Vagina (tissue), 2 donors: Measurements from ENCODE around the gene NPAS3. TPM values are rescaled to one million over a fixed set of nuclear protein-coding genes. Genes with fewer than 3 reads are reported as not detected.

Source experiments
- DNase-seq, 2 donors: peaks; one replicate each; pipeline ENCODE4 v3.0.0-alpha.2; 2017; ENCODE audit errors: extremely low spot score in 2 of 2
- H3K27ac ChIP-seq: fragments of 200-600 bp; sonication (generic); one replicate; pipeline ENCODE4 v1.5.1; 2019
- H3K27me3 ChIP-seq: fragments of 200-600 bp; sonication (generic); one replicate; pipeline ENCODE4 v1.5.1; 2019
- H3K36me3 ChIP-seq, 2 donors: fragments of 200-600 bp; sonication (generic); one replicate each; pipeline ENCODE4 v1.5.1; 2017 to 2019
- H3K4me1 ChIP-seq: fragments of 200-600 bp; sonication (generic); one replicate; pipeline ENCODE4 v1.5.1; 2019
- H3K4me3 ChIP-seq, 2 donors: fragments of 200-600 bp; sonication (generic); 1 replicate in 1 of 2; 2 replicates in 1 of 2; pipeline ENCODE4 v1.5.1; 2016 to 2019
- H3K9me3 ChIP-seq: fragments of 200-600 bp; sonication (generic); one replicate; pipeline ENCODE4 v1.5.1; 2019
- POLR2A ChIP-seq, 2 donors: fragments of 450-650 bp; IDR thresholded peaks; one replicate each; pipeline ENCODE4 v1.6.1; 2017; ENCODE audit warnings: antibody characterized with exemption in 2 of 2, mild to moderate bottlenecking in 2 of 2, moderate library complexity in 2 of 2
- POLR2AphosphoS5 ChIP-seq, 2 donors: sonication (generic); formaldehyde crosslinking; IDR thresholded peaks; one replicate each; pipeline ENCODE4 v1.9.0; 2017; ENCODE audit warnings: antibody characterized with exemption in 2 of 2, mild to moderate bottlenecking in 2 of 2, low read depth in 1 of 2; ENCODE audit not compliant: insufficient read depth in 1 of 2
- intact Hi-C: fragments of 100-400 bp; cut with DNase I; formaldehyde crosslinking; loops from one replicate; pipeline ENCODE4 v1.15.1; 2023
- total RNA-seq: library from RNA; depleted of rRNA; stranded (reverse); fragments of >200 nt; gene quantifications from one replicate; pipeline ENCODE4 v1.2.3, GENCODE V29; 2016
- TF ChIP-seq, protein P1 (sequence below), 3 experiments: fragments of 450-650 bp in 2 of 3; fragments of 200-600 bp in 1 of 3; sonication (generic) in 1 of 3; IDR thresholded peaks; one replicate each; pipeline ENCODE4 v1.5.1; 2017 to 2019; ENCODE audit warnings: antibody characterized with exemption in 3 of 3, mild to moderate bottlenecking in 2 of 3, moderate library complexity in 2 of 3

Gene NPAS3
- total RNA-seq, 1 donor from 2014 or later = 1.2 TPM

- Histone ChIP-seq H3K4me1 (no peaks in the 10 kb centered on the region), H3K36me3 (no peaks in the 10 kb centered on the region), H3K9me3 (no peaks in the 10 kb centered on the region), H3K27me3 (no peaks in the 10 kb centered on the region), H3K4me3 (no peak overlapping the region), H3K27ac (no peak overlapping the region)
- DNase-seq = no peak
- TF ChIP-seq POLR2A (IDR thresholded peaks at IDR 0.05) (no peak), POLR2AphosphoS5 (IDR thresholded peaks at IDR 0.05; ENCODE audit: insufficient read depth in 1 of 2, low read depth in 1 of 2) (no peak)
- TF ChIP-seq, protein P1, sequence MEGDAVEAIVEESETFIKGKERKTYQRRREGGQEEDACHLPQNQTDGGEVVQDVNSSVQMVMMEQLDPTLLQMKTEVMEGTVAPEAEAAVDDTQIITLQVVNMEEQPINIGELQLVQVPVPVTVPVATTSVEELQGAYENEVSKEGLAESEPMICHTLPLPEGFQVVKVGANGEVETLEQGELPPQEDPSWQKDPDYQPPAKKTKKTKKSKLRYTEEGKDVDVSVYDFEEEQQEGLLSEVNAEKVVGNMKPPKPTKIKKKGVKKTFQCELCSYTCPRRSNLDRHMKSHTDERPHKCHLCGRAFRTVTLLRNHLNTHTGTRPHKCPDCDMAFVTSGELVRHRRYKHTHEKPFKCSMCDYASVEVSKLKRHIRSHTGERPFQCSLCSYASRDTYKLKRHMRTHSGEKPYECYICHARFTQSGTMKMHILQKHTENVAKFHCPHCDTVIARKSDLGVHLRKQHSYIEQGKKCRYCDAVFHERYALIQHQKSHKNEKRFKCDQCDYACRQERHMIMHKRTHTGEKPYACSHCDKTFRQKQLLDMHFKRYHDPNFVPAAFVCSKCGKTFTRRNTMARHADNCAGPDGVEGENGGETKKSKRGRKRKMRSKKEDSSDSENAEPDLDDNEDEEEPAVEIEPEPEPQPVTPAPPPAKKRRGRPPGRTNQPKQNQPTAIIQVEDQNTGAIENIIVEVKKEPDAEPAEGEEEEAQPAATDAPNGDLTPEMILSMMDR (IDR thresholded peaks at IDR 0.05) = no peak
- intact Hi-C loops = no loop called here
Observed at GRCh38 chr14:33647385-33647786, 708.7 kb downstream of the NPAS3 start.

- Histone ChIP-seq H3K4me1 (no peaks in the 10 kb centered on the region), H3K27ac (no peak overlapping the region), H3K4me3 (no peak overlapping the region), H3K36me3 (no peaks in the 10 kb centered on the region), H3K9me3 (no peaks in the 10 kb centered on the region), H3K27me3 (no peaks in the 10 kb centered on the region)
- TF ChIP-seq POLR2A (IDR thresholded peaks at IDR 0.05) (no peak), POLR2AphosphoS5 (IDR thresholded peaks at IDR 0.05; ENCODE audit: insufficient read depth in 1 of 2, low read depth in 1 of 2) (no peak)
- TF ChIP-seq, protein P1 (IDR thresholded peaks at IDR 0.05) = no peak
- no peak for DNase-seq
- intact Hi-C loops = no loop called here
Observed at GRCh38 chr14:33650430-33650829, 711.8 kb downstream of the NPAS3 start.

DNA sequence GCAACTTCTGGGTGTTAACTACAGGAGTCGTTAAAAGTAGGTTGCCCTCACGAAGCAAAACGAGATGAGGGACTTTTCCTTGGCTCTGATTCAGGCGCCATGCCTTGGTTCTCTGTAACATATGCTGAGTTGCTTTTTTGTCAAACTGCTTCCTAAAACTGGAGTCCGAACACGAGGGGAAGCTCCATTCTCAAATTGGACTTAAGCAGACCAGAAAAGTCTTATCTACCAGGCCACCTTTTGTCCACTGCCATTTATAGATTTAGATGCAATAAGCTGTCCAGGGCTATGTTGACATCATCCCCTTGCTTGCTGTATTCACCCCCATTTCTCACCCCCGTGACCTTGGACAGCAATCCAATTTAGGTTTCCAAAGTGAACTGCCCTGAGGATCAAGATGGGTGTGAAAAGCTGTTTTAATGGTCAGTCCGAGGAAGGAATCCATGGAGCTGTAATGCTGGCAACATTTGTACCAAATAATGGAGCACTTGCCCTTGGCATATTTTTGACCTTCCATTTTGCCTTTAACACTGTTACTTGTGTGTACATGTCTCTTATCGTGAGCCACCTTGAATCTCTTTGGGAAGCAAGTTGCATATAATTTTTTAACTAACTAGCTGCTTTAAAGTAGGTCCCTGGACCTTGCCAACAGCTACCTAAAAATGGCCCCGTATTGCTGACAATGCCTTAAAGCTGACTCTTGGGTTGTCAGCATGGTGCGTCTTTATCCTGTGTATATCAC, 714.1 kb downstream of the NPAS3 start:
- no peaks in the 10 kb centered on the region for H3K9me3 ChIP-seq
- no peaks in the 10 kb centered on the region for H3K27me3 ChIP-seq
- no peak for DNase-seq
- no peaks in the 10 kb centered on the region for H3K4me1 ChIP-seq
- no peak overlapping the region for H3K27ac ChIP-seq
- no peak overlapping the region for H3K4me3 ChIP-seq
- intact Hi-C loops = no loop called here
- no peaks in the 10 kb centered on the region for H3K36me3 ChIP-seq
- TF ChIP-seq POLR2A (IDR thresholded peaks at IDR 0.05) (no peak), POLR2AphosphoS5 (IDR thresholded peaks at IDR 0.05; ENCODE audit: insufficient read depth in 1 of 2, low read depth in 1 of 2) (no peak)
- TF ChIP-seq, protein P1 (IDR thresholded peaks at IDR 0.05) = no peak

- TF ChIP-seq POLR2AphosphoS5 (IDR thresholded peaks at IDR 0.05; ENCODE audit: insufficient read depth in 1 of 2, low read depth in 1 of 2) (no peak), POLR2A (IDR thresholded peaks at IDR 0.05) (no peak)
- TF ChIP-seq, protein P1 (IDR thresholded peaks at IDR 0.05) = no peak
- no peak overlapping the region for H3K27ac ChIP-seq
- H3K4me3 ChIP-seq = no peak overlapping the region
- H3K36me3 ChIP-seq = no peaks in the 10 kb centered on the region
- H3K27me3 ChIP-seq = no peaks in the 10 kb centered on the region
- no peak for DNase-seq
- H3K9me3 ChIP-seq = no peaks in the 10 kb centered on the region
- intact Hi-C loops = no loop called here
- no peaks in the 10 kb centered on the region for H3K4me1 ChIP-seq
Observed at GRCh38 chr14:33653308-33653695, 714.6 kb downstream of the NPAS3 start.

- intact Hi-C loops = no loop called here
- TF ChIP-seq, protein P1 (IDR thresholded peaks at IDR 0.05) = no peak
- TF ChIP-seq POLR2AphosphoS5 (IDR thresholded peaks at IDR 0.05; ENCODE audit: insufficient read depth in 1 of 2, low read depth in 1 of 2) = no peak
- no peak for TF ChIP-seq POLR2A (IDR thresholded peaks at IDR 0.05)
- no peaks in the 10 kb centered on the region for H3K4me1 ChIP-seq
- DNase-seq = no peak
- H3K4me3 ChIP-seq = no peak overlapping the region
- H3K27ac ChIP-seq = no peak overlapping the region
- H3K9me3 ChIP-seq = no peaks in the 10 kb centered on the region
- no peaks in the 10 kb centered on the region for H3K27me3 ChIP-seq
- no peaks in the 10 kb centered on the region for H3K36me3 ChIP-seq
Observed at GRCh38 chr14:33655421-33655820, 716.7 kb downstream of the NPAS3 start.
